SKM-1 treated with dmso at 0.1 percent for 144 hours (cell line): Measurements from ENCODE around the gene TUBA8.
"Not testable (repeated sequence)": the region's sequence is repeated elsewhere in the genome, so short reads cannot be mapped to it uniquely, and the experiment has no call there.

Experiments
- DNase-seq: peaks from one replicate; lab custom pipeline; 2025; ENCODE audit not compliant: unreplicated experiment; lab: John Stamatoyannopoulos, UW

TUBA8 gene

GRCh38 chr22:18165356-18165755 lies 54.7 kb downstream of the TUBA8 start:
- DNase-seq: not testable (repeated sequence)

- DNase-seq: not testable (repeated sequence)
These were observed 59.7 kb downstream of the TUBA8 start for GRCh38 chr22:18170284-18170683.

- not testable (repeated sequence) for DNase-seq
These were observed 61.6 kb downstream of the TUBA8 start for GRCh38 chr22:18172203-18172602.

- DNase-seq: not testable (repeated sequence)
These were observed 62.2 kb downstream of the TUBA8 start for GRCh38 chr22:18172776-18173175.

GRCh38 chr22:18173441-18173840 lies 62.8 kb downstream of the TUBA8 start:
- not testable (repeated sequence) for DNase-seq
